GM23248 (cell line): ENCODE data around the gene KAZALD1.

Experiments used
- EZH2 ChIP-seq: fragments of 200-600 bp; sonication (generic); IDR thresholded peaks from 2 replicates; pipeline ENCODE4 v1.6.1; 2018; ENCODE audit warnings: antibody characterized with exemption, mild to moderate bottlenecking; ENCODE audit not compliant: insufficient read depth, poor library complexity, severe bottlenecking
- EZH2phosphoT487 ChIP-seq: fragments of 200-600 bp; sonication (generic); IDR thresholded peaks from 2 replicates; pipeline ENCODE4 v1.6.1; 2018; ENCODE audit warnings: antibody characterized with exemption, moderate library complexity, mild to moderate bottlenecking, low read depth; ENCODE audit not compliant: insufficient read depth

DNA sequence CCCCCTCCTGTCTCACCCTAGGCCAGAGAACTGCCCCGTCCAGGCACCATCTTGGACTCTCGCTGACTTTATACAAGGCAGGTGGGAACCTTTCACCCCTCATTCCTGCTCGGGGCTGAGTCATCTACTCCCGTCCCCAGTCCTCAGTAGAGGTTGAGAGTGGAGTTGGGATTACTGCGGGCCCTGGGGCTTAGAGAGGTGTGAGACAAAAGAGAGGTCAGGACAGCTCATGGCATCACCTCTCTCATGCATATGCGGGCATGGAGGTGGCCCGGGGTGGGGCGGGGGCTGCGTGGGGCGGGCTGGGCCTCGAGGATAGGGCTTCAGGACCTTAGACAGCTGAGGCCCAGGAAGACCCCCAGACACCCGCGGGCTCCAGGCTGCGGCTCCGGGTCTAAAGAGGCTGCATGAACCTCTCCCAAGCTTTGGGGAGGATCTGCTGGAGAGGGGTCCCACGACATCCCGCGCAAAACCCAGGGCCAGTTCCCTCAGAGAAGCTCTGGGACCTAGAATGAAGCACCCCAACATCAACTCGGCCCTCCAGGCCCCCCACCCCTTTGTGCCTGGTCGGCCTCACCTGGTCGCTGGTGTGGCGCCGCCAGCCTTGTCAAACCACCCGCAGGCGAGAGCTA, 31.2 kb upstream of the KAZALD1 start:
- no peak for TF ChIP-seq EZH2phosphoT487
- TF ChIP-seq EZH2 = no peak
